Measurements from ENCODE around the gene ASB13. TPM values are rescaled to one million over a fixed set of nuclear protein-coding genes. Genes with fewer than 3 reads are reported as not detected.
"Not testable (repeated sequence)": the region's sequence is repeated elsewhere in the genome, so short reads cannot be mapped to it uniquely, and the experiment has no call there.

Gene ASB13
- total RNA-seq, 1 experiment from 2014 or later = 13.8 TPM

DNA sequence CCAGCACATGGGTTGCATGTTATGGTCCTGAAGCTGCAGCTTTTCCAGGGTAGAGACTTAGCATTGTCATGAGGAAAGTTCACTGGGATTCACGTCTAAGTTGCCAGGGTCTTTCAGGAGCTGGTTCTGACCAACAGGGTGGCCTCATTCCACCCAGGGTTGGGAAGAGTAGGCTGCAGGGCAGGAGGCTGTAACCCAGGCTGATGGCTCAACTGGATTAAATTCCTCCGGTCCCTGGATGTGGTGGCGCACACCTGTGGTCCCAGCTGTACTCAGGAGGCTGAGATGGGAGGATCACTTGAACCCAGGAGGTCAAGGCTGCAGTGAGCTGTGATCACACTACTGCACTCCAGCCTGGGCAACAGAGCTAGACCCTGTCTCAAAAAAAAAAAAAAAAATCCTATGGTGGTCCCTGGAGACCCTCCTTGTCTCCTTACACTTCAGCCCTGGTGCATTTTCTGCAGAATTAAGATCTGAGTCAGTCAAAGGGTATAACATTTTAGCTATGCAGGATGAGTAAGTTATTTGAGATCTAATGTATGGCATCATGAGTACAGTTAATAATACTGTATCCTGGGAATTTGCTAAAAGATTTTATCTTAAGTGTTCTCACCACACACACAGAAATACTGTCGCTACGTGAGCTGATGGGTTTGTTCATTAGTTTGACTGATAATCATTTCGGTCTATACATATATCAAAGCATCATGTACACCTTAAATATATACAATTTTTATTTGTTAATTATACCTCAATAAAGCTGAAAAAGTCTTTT lies 44.0 kb downstream of the ASB13 start:
- Histone ChIP-seq H3K23me2 (ENCODE audit: insufficient read length, low read depth, low read length, poor library complexity, severe bottlenecking) (no peaks in the 10 kb centered on the region), H4K8ac (replicated peaks; ENCODE audit: insufficient read length, low read depth, low read length) (no peak overlapping the region), H3K4ac (ENCODE audit: low read depth, low read length) (no peak overlapping the region), H3K79me2 (ENCODE audit: insufficient read depth, low read length) (no peaks in the 10 kb centered on the region), H3T11ph (ENCODE audit: low read length) (no peak overlapping the region), H3K56ac (ENCODE audit: insufficient read length, low read depth, low read length) (no peak overlapping the region), H2BK20ac (ENCODE audit: low read depth, low read length, poor library complexity, severe bottlenecking) (no peak overlapping the region), H3K27ac (ENCODE audit: insufficient read length, low read depth, low read length) (no peak overlapping the region), H3K18ac (ENCODE audit: insufficient read length, low read depth, low read length) (no peak overlapping the region), H4K20me1 (ENCODE audit: control insufficient read depth, insufficient read depth, insufficient read length) (no peaks in the 10 kb centered on the region), H3K14ac (ENCODE audit: insufficient read depth, low read length) (no peak overlapping the region), H3K79me1 (ENCODE audit: insufficient read depth, low read depth, low read length, poor library complexity, severe bottlenecking) (no peaks in the 10 kb centered on the region), H3K9me3 (ENCODE audit: control insufficient read depth, low read depth, low read length) (no peaks in the 10 kb centered on the region), H2BK5ac (ENCODE audit: insufficient read length, low read length) (no peak overlapping the region), H2AFZ (ENCODE audit: low read length) (no peak overlapping the region), H3K4me2 (ENCODE audit: insufficient read depth, insufficient read length, low read length) (no peak overlapping the region), H3K23ac (ENCODE audit: insufficient read length, low read depth, low read length) (no peak overlapping the region), H2AK5ac (ENCODE audit: insufficient read length, low read length) (no peak overlapping the region), H3K9ac (ENCODE audit: extremely low read depth, insufficient read length, low read length) (no peak overlapping the region), H2BK12ac (ENCODE audit: insufficient read length, low read depth, low read length) (no peak overlapping the region), H3K27me3 (ENCODE audit: insufficient read depth, low read length) (no peaks in the 10 kb centered on the region), H3K4me1 (ENCODE audit: insufficient read depth, low read length) (no peaks in the 10 kb centered on the region), H4K5ac (ENCODE audit: insufficient read length, low read depth, low read length) (no peak overlapping the region), H2BK15ac (ENCODE audit: low read depth, low read length) (no peak overlapping the region), H2BK120ac (ENCODE audit: low read depth, low read length, poor library complexity, severe bottlenecking) (no peak overlapping the region), H4K91ac (ENCODE audit: insufficient read length, low read depth, low read length) (no peak overlapping the region)
- Mint-ChIP-seq H3K27ac (no peak overlapping the region), H3K4me1 (peaks cover 0 to 7% of the 10 kb centered on the region in 2 experiments; a peak in 2 of 4 replicates), H3K4me3 (no peak overlapping the region), H3K27me3 (ENCODE audit: low read depth) (no peaks in the 10 kb centered on the region), H3K9me3 (no peaks in the 10 kb centered on the region), H3K36me3 (ENCODE audit: insufficient read depth in 1 of 3, low read depth in 3 of 3) (no peaks in the 10 kb centered on the region)
- no peak for TF ChIP-seq CTCF (conservative IDR thresholded peaks at IDR 0.05)
- DNase-seq = no peak
- WGBS (ENCODE audit: extremely low coverage, insufficient read length, low lambda C conversion rate) = no CpG with 5 or more reads among the region's 6 CpGs

DNA sequence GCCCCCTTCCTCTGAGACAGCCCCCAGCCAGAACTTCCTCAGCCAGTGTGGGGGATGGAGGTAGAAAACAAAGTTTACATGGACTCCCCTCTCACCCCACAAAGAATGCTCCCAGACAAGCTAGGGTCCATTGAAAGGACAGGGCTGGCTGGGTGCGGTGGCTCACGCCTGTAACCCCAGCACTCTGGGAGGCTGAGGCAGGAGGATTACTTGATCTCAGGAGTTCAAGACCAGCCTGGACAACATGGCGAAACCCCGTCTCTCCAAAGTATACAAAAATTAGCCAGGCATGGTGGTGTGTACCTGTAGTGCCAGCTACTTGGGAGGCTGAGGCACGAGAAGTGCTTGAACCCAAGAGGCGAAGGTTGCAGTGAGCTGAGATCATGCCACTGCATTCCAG lies 45.0 kb downstream of the ASB13 start:
- H3K14ac ChIP-seq (ENCODE audit: insufficient read depth, low read length); H3K23ac ChIP-seq (ENCODE audit: insufficient read length, low read depth, low read length); H3K9ac ChIP-seq (ENCODE audit: extremely low read depth, insufficient read length, low read length); H3K4me2 ChIP-seq (ENCODE audit: insufficient read depth, insufficient read length, low read length); H2AK5ac ChIP-seq (ENCODE audit: insufficient read length, low read length); H3K56ac ChIP-seq (ENCODE audit: insufficient read length, low read depth, low read length); H3K4me1 ChIP-seq (ENCODE audit: insufficient read depth, low read length); H2BK12ac ChIP-seq (ENCODE audit: insufficient read length, low read depth, low read length); H4K5ac ChIP-seq (ENCODE audit: insufficient read length, low read depth, low read length); H3K27me3 Mint-ChIP-seq (ENCODE audit: low read depth); H3T11ph ChIP-seq (ENCODE audit: low read length); H4K20me1 ChIP-seq (ENCODE audit: control insufficient read depth, insufficient read depth, insufficient read length); H2BK15ac ChIP-seq (ENCODE audit: low read depth, low read length); H3K36me3 Mint-ChIP-seq (ENCODE audit: insufficient read depth in 1 of 3, low read depth in 3 of 3); H2BK120ac ChIP-seq (ENCODE audit: low read depth, low read length, poor library complexity, severe bottlenecking); H2BK5ac ChIP-seq (ENCODE audit: insufficient read length, low read length); H3K27me3 ChIP-seq (ENCODE audit: insufficient read depth, low read length); H3K4ac ChIP-seq (ENCODE audit: low read depth, low read length); DNase-seq; H4K8ac ChIP-seq (replicated peaks; ENCODE audit: insufficient read length, low read depth, low read length); H3K4me1 Mint-ChIP-seq; H3K4me3 Mint-ChIP-seq; H4K91ac ChIP-seq (ENCODE audit: insufficient read length, low read depth, low read length); H3K27ac Mint-ChIP-seq; H3K18ac ChIP-seq (ENCODE audit: insufficient read length, low read depth, low read length); H2BK20ac ChIP-seq (ENCODE audit: low read depth, low read length, poor library complexity, severe bottlenecking); H3K27ac ChIP-seq (ENCODE audit: insufficient read length, low read depth, low read length); H3K79me1 ChIP-seq (ENCODE audit: insufficient read depth, low read depth, low read length, poor library complexity, severe bottlenecking); H2AFZ ChIP-seq (ENCODE audit: low read length); H3K9me3 ChIP-seq (ENCODE audit: control insufficient read depth, low read depth, low read length); H3K23me2 ChIP-seq (ENCODE audit: insufficient read length, low read depth, low read length, poor library complexity, severe bottlenecking); H3K79me2 ChIP-seq (ENCODE audit: insufficient read depth, low read length); H3K9me3 Mint-ChIP-seq: not testable (repeated sequence)
- no CpG with 5 or more reads among the region's 6 CpGs for WGBS (ENCODE audit: extremely low coverage, insufficient read length, low lambda C conversion rate)
